Measurements from ENCODE around the gene PHTF2.
A peak's percentile ranks its signal among the peaks of the same experiment; 100 is the strongest.
"Not testable (repeated sequence)": the region's sequence is repeated elsewhere in the genome, so short reads cannot be mapped to it uniquely, and the experiment has no call there.

PHTF2 gene

GRCh38 chr7:77826300-77826699 is 27.7 kb downstream of the PHTF2 start:
- no peak for TF ChIP-seq CTCF (conservative IDR thresholded peaks at IDR 0.05; ENCODE audit: low read length)
- H3K4me3 ChIP-seq (ENCODE audit: low read length) = no peak overlapping the region
- no peak for DNase-seq (ENCODE audit: low read depth)

- no peak for TF ChIP-seq CTCF (conservative IDR thresholded peaks at IDR 0.05; ENCODE audit: low read length)
- H3K4me3 ChIP-seq (ENCODE audit: low read length) = no peak overlapping the region
- no peak for DNase-seq (ENCODE audit: low read depth)
Observed at GRCh38 chr7:77827999-77828398, 29.4 kb downstream of the PHTF2 start.

GRCh38 chr7:77830649-77831355 is 32.2 kb downstream of the PHTF2 start:
- no peak for DNase-seq (ENCODE audit: low read depth)
- no peak for TF ChIP-seq CTCF (conservative IDR thresholded peaks at IDR 0.05; ENCODE audit: low read length)

GRCh38 chr7:77831481-77831880 is 32.9 kb downstream of the PHTF2 start:
- no peak overlapping the region for H3K4me3 ChIP-seq (ENCODE audit: low read length)

More at GRCh38 chr7:77830649-77831355, 32.2 kb downstream of the PHTF2 start:
- no peak overlapping the region for H3K4me3 ChIP-seq (ENCODE audit: low read length)

GRCh38 chr7:77831953-77832352 is 33.4 kb downstream of the PHTF2 start:
- no peak overlapping the region for H3K4me3 ChIP-seq (ENCODE audit: low read length)
- no peak for DNase-seq (ENCODE audit: low read depth)
- TF ChIP-seq CTCF (conservative IDR thresholded peaks at IDR 0.05; ENCODE audit: low read length) = no peak

More at GRCh38 chr7:77831481-77831880, 32.9 kb downstream of the PHTF2 start:
- TF ChIP-seq CTCF (conservative IDR thresholded peaks at IDR 0.05; ENCODE audit: low read length) = no peak
- DNase-seq (ENCODE audit: low read depth) = no peak

GRCh38 chr7:77833136-77833535 is 34.6 kb downstream of the PHTF2 start:
- H3K4me3 ChIP-seq (ENCODE audit: low read length) = no peak overlapping the region
- no peak for TF ChIP-seq CTCF (conservative IDR thresholded peaks at IDR 0.05; ENCODE audit: low read length)
- peak; percentile 47 for DNase-seq (ENCODE audit: low read depth)

- not testable (repeated sequence) for DNase-seq (ENCODE audit: low read depth); H3K4me3 ChIP-seq (ENCODE audit: low read length)
Observed at GRCh38 chr7:77836425-77836824, 37.9 kb downstream of the PHTF2 start.
